ENCODE data around the gene LILRB5. TPM values are rescaled to one million over a fixed set of nuclear protein-coding genes. Genes with fewer than 3 reads are reported as not detected.

LILRB5 gene
- total and polyA plus RNA-seq, 2 donors (not counting 1 experiment from before 2014, with no cell fraction given), result 0.05 TPM; not detected in 1

DNA sequence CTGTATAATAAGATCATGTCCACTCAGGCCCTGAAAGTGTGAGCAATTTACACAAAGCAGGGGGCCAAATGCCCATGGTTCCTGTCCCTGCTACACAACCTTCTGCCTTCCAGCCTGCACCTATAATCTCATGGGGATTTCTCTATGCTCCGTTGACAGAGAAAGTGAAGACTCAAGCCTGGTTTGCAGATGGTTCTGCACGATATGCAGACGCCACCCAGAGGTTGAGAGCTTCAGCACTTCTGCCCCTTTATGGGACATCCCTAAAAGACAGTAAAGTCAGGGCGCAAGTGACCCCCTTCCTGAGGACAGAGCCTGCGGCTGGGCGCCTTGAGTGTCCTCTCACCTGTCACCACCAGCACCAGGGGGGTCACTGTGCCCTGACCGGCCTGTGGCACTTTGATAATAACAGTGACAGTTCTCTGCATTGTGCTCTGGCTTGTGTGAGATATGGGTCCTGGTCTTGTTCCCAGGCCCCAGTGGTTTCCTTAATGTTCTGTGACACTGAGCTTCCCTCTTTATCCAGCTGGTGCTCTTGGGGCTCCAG, 40.8 kb upstream of the LILRB5 start:
- ATAC-seq (ENCODE audit: low read depth) (peak; percentile 60), DNase-seq (peak; percentile 49)
- ChIA-PET CTCF (interaction anchor here (0.8 to 3.2 kb wide), 8 partner anchors 10 to 109 kb away, joined by 3 to 31 read pairs (median 4); partner anchors contain the start of gene LILRB2), POLR2A (no interaction called here)
- H3K79me2 ChIP-seq (ENCODE audit: control insufficient read depth, insufficient read depth, low read length), result no peaks in the 10 kb centered on the region
- no peak overlapping the region for H2AFZ ChIP-seq (ENCODE audit: insufficient read depth, low read depth, low read length, poor library complexity, severe bottlenecking)
- Mint-ChIP-seq H3K4me3 (no peak overlapping the region), H3K4me1 (peaks cover 5% of the 10 kb centered on the region), H3K27me3 (peaks cover 63% of the 10 kb centered on the region), H3K9me3 (ENCODE audit: insufficient read depth) (no peaks in the 10 kb centered on the region), H3K27ac (peak overlapping the region; percentile 20)
- no peak overlapping the region for H3K4me3 ChIP-seq (ENCODE audit: control extremely low read depth in 1 of 5, extremely low read depth in 1 of 5, insufficient read depth in 1 of 5, low read depth in 2 of 5, low read length in 4 of 5)
- H3K36me3 ChIP-seq (replicated peaks in 1 of 2; ENCODE audit: control extremely low read depth in 1 of 2, control insufficient read depth in 1 of 2, extremely low read depth in 1 of 2, insufficient read depth in 2 of 2, low read length in 1 of 2), result no peaks in the 10 kb centered on the region
- H4K20me1 ChIP-seq (ENCODE audit: control insufficient read depth, insufficient read depth, low read length, poor library complexity, severe bottlenecking), result no peaks in the 10 kb centered on the region
- intact Hi-C loops (cut with micrococcal nuclease), result no loop called here
- H3K4me1 ChIP-seq (ENCODE audit: control insufficient read depth in 2 of 2, insufficient read depth in 2 of 2, low read length in 2 of 2), result peaks cover 0 to 4% of the 10 kb centered on the region in 2 donors
- H3K27me3 ChIP-seq (replicated peaks in 1 of 4; ENCODE audit: control extremely low read depth in 1 of 4, control insufficient read depth in 3 of 4, insufficient read depth in 4 of 4, low read length in 3 of 4), result peaks cover 0 to 73% (median 28%) of the 10 kb centered on the region in 4 experiments
- H3K4me2 ChIP-seq (replicated peaks; ENCODE audit: low read depth, low read length, poor library complexity, severe bottlenecking), result no peak overlapping the region
- TF ChIP-seq CTCF (IDR thresholded peaks at IDR 0.05), result peak; percentile 23
- TF ChIP-seq EZH2 (IDR thresholded peaks at IDR 0.05; ENCODE audit: borderline replicate concordance, insufficient read depth, low read depth, low read length, poor library complexity, severe bottlenecking), result no peak
- H3K9me3 ChIP-seq (ENCODE audit: control extremely low read depth in 1 of 3, control insufficient read depth in 2 of 3, insufficient read depth in 1 of 3, low read length in 2 of 3), result peaks cover 1 to 23% (median 8%) of the 10 kb centered on the region in 3 donors
- WGBS (ENCODE audit: insufficient coverage), result 42% methylated on average over 6 of the region's 7 CpGs
- no peak overlapping the region for H3K9ac ChIP-seq (ENCODE audit: low read length)
- H3K27ac ChIP-seq (ENCODE audit: low read length in 2 of 2), result no peak overlapping the region

GRCh38 chr19:54294539-54294938, 37.5 kb upstream of the LILRB5 start:
- CTCF ChIA-PET, result no interaction called here
- H3K4me1 ChIP-seq (ENCODE audit: control insufficient read depth in 2 of 2, insufficient read depth in 2 of 2, low read length in 2 of 2), result peaks cover 16 to 21% of the 10 kb centered on the region in 2 donors

More at GRCh38 chr19:54294539-54294938, 37.5 kb upstream of the LILRB5 start:
- Mint-ChIP-seq H3K4me3 (no peak overlapping the region), H3K4me1 (peaks cover 23% of the 10 kb centered on the region), H3K9me3 (ENCODE audit: insufficient read depth) (no peaks in the 10 kb centered on the region), H3K27ac (no peak overlapping the region), H3K27me3 (peaks cover 52% of the 10 kb centered on the region)
- Histone ChIP-seq H3K4me3 (ENCODE audit: control extremely low read depth in 1 of 5, extremely low read depth in 1 of 5, insufficient read depth in 1 of 5, low read depth in 2 of 5, low read length in 4 of 5) (no peak overlapping the region), H3K36me3 (replicated peaks in 1 of 2; ENCODE audit: control extremely low read depth in 1 of 2, control insufficient read depth in 1 of 2, extremely low read depth in 1 of 2, insufficient read depth in 2 of 2, low read length in 1 of 2) (no peaks in the 10 kb centered on the region), H4K20me1 (ENCODE audit: control insufficient read depth, insufficient read depth, low read length, poor library complexity, severe bottlenecking) (peaks cover 5% of the 10 kb centered on the region), H3K79me2 (ENCODE audit: control insufficient read depth, insufficient read depth, low read length) (no peaks in the 10 kb centered on the region), H3K4me2 (replicated peaks; ENCODE audit: low read depth, low read length, poor library complexity, severe bottlenecking) (no peak overlapping the region), H3K27ac (ENCODE audit: low read length in 2 of 2) (no peak overlapping the region), H3K9ac (ENCODE audit: low read length) (no peak overlapping the region), H3K27me3 (replicated peaks in 1 of 4; ENCODE audit: control extremely low read depth in 1 of 4, control insufficient read depth in 3 of 4, insufficient read depth in 4 of 4, low read length in 3 of 4) (peaks cover 0 to 59% (median 25%) of the 10 kb centered on the region in 4 experiments), H3K9me3 (ENCODE audit: control extremely low read depth in 1 of 3, control insufficient read depth in 2 of 3, insufficient read depth in 1 of 3, low read length in 2 of 3) (peaks cover 1 to 30% (median 8%) of the 10 kb centered on the region in 3 donors), H2AFZ (ENCODE audit: insufficient read depth, low read depth, low read length, poor library complexity, severe bottlenecking) (no peak overlapping the region)
- DNase-seq (no peak), ATAC-seq (ENCODE audit: low read depth) (no peak)
- WGBS (ENCODE audit: insufficient coverage), result 94% methylated on average over 3 of the region's 6 CpGs
- TF ChIP-seq CTCF (IDR thresholded peaks at IDR 0.05) (no peak), EZH2 (IDR thresholded peaks at IDR 0.05; ENCODE audit: borderline replicate concordance, insufficient read depth, low read depth, low read length, poor library complexity, severe bottlenecking) (no peak)
- POLR2A ChIA-PET, result no interaction called here
- intact Hi-C loops (cut with micrococcal nuclease), result no loop called here

Data from B cell (primary cell).